Activated CD8-positive, alpha-beta T cell treated with anti-CD3 and anti-CD28 coated beads, Interleukin-2, amount 10 ng/mL, durations not matched to agents 7 days and 5 days (primary cell): ENCODE measurements around the gene CFAP251. TPM values are rescaled to one million over a fixed set of nuclear protein-coding genes. Genes with fewer than 3 reads are reported as not detected.
A peak's percentile ranks its signal among the peaks of the same experiment; 100 is the strongest.
"Not testable (repeated sequence)": the region's sequence is repeated elsewhere in the genome, so short reads cannot be mapped to it uniquely, and the experiment has no call there.

Experiments used
- ATAC-seq: fragments of 150-1000 bp; cut with Tn5 transposase; one replicate; pipeline ENCODE4 v1.10.0; 2021; ENCODE audit warnings: moderate library complexity
- CTCF ChIA-PET: fragments of 350-600 bp; sonication (Branson Sonifier 250); formaldehyde crosslinking; loops from one replicate; lab custom pipeline; 2021; ENCODE audit warnings: antibody characterized with exemption; lab: Charles Lee
- POLR2A ChIA-PET: fragments of 350-600 bp; sonication (Branson Sonifier 250); formaldehyde crosslinking; loops from one replicate; lab custom pipeline; 2021; ENCODE audit warnings: antibody characterized with exemption; lab: Charles Lee
- DNase-seq: peaks from one replicate; pipeline ENCODE4 v3.0.0-alpha.2; 2020
- H3K27ac Mint-ChIP-seq: one replicate; pipeline ENCODE4 v1.8.0; 2021; ENCODE audit warnings: mild to moderate bottlenecking, mixed read lengths
- H3K27me3 Mint-ChIP-seq: one replicate; pipeline ENCODE4 v1.8.0; 2021; ENCODE audit warnings: low read depth, mixed read lengths
- H3K36me3 Mint-ChIP-seq: one replicate; pipeline ENCODE4 v1.8.0; 2021; ENCODE audit warnings: low read depth, mixed read lengths
- H3K4me1 Mint-ChIP-seq: one replicate; pipeline ENCODE4 v1.8.0; 2021; ENCODE audit warnings: low read depth, mixed read lengths
- H3K4me3 Mint-ChIP-seq: one replicate; pipeline ENCODE4 v1.8.0; 2021; ENCODE audit warnings: mild to moderate bottlenecking, mixed read lengths
- H3K9me3 Mint-ChIP-seq: one replicate; pipeline ENCODE4 v1.8.0; 2022; ENCODE audit warnings: mixed read lengths; ENCODE audit not compliant: insufficient read depth
- total RNA-seq, 2 experiments: library from RNA; stranded (reverse); gene quantifications; one replicate each; pipeline ENCODE4 v1.2.3, GENCODE V29; 2021

The CFAP251 gene
- total RNA-seq, 2 experiments from 2014 or later, result 0.70 to 0.82 TPM

GRCh38 chr12:121983536-121984210, 65.3 kb downstream of the CFAP251 start:
- DNase-seq (no peak), ATAC-seq (no peak)
- no peaks in the 10 kb centered on the region for H3K36me3 Mint-ChIP-seq
- POLR2A ChIA-PET, result no interaction called here
- H3K4me1 Mint-ChIP-seq, result peaks cover 7% of the 10 kb centered on the region
- CTCF ChIA-PET, result no interaction called here
- no peaks in the 10 kb centered on the region for H3K9me3 Mint-ChIP-seq
- H3K27ac Mint-ChIP-seq, result no peak overlapping the region
- H3K4me3 Mint-ChIP-seq, result no peak overlapping the region
- H3K27me3 Mint-ChIP-seq, result peaks cover 6% of the 10 kb centered on the region

DNA sequence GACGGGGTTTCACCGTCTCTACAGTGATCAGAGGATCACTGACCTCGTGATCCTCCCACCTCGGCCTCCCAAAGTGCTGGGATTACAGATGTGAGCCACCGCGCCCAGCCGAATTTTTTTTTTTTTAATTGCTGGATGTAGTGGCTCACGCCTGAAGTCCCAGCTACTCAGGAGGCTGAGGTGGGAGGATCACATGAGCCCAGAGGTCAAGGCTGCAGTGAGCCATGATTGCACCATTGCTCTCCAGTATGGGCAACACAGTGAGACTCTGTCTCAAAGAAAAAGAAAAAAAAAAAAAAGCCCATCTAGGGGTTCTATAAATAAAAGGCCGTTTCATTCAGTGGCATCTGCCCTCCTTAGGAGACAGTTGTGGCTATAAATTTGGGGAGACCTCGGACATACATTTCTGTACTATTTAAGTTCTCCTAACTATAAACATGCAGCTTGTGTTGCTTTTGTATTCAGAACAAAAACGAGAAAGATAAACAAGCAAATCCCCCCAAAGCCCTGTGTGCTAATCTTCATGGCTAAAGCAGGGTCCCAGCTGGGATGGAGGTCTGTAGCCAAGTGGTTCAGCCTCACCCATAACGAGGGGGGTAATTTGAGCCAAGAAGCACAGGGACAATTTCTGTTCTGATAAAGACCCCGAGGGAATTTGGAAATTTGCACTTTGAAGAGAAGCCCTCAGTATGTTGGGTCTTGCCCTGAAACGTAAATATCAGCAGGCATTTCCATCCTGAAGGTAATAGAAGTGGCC, 68.3 kb downstream of the CFAP251 start:
- Mint-ChIP-seq H3K27me3 (peaks cover 6% of the 10 kb centered on the region), H3K36me3 (no peaks in the 10 kb centered on the region), H3K27ac (no peak overlapping the region), H3K4me3 (no peak overlapping the region), H3K4me1 (peaks cover 12% of the 10 kb centered on the region), H3K9me3 (no peaks in the 10 kb centered on the region)
- POLR2A ChIA-PET, result no interaction called here
- ATAC-seq (no peak), DNase-seq (no peak)
- CTCF ChIA-PET, result no interaction called here

DNA sequence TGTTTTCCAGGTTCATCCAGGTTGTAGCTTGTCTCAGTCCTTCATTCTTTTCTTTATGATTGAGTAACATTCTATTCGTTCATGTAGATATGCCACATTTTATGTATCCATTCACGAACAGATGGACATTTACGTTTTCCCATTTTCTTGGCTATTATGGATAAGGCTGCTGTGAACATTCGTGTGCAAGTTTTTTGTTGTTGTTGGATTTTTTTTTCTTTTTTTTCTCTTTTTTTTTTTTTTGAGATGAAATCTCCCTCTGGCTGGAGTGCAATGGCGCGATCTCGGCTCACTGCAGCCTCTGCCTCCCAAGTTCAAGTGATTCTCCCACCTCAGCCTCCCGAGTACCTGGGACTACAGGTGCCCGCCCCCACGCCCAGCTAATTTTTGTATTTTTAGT, 70.1 kb downstream of the CFAP251 start:
- DNase-seq, ATAC-seq, POLR2A ChIA-PET, H3K9me3 Mint-ChIP-seq, H3K36me3 Mint-ChIP-seq, H3K27me3 Mint-ChIP-seq, H3K27ac Mint-ChIP-seq, H3K4me3 Mint-ChIP-seq, CTCF ChIA-PET: not testable (repeated sequence)
- H3K4me1 Mint-ChIP-seq, result peaks cover 16% of the 10 kb centered on the region

GRCh38 chr12:121989276-121990113, 71.1 kb downstream of the CFAP251 start:
- DNase-seq, result no peak
- no peak overlapping the region for H3K4me3 Mint-ChIP-seq
- H3K27ac Mint-ChIP-seq, result no peak overlapping the region
- POLR2A ChIA-PET, result interaction anchor here (0.7 kb wide), 1 partner anchor 28 kb away, joined by 3 read pairs; no protein-coding TSS in a partner anchor
- no peaks in the 10 kb centered on the region for H3K36me3 Mint-ChIP-seq
- no peaks in the 10 kb centered on the region for H3K27me3 Mint-ChIP-seq
- no peaks in the 10 kb centered on the region for H3K9me3 Mint-ChIP-seq
- no peak for ATAC-seq
- H3K4me1 Mint-ChIP-seq, result peaks cover 12% of the 10 kb centered on the region
- CTCF ChIA-PET, result no interaction called here

GRCh38 chr12:121990114-121990647, 71.8 kb downstream of the CFAP251 start:
- Mint-ChIP-seq H3K36me3 (no peaks in the 10 kb centered on the region), H3K4me1 (peaks cover 12% of the 10 kb centered on the region), H3K27ac (no peak overlapping the region), H3K27me3 (no peaks in the 10 kb centered on the region), H3K9me3 (no peaks in the 10 kb centered on the region), H3K4me3 (no peak overlapping the region)
- CTCF ChIA-PET, result interaction anchor here (1.8 kb wide), 1 partner anchor 15 kb away, joined by 4 read pairs; no protein-coding TSS in a partner anchor
- ATAC-seq (no peak), DNase-seq (no peak)
- POLR2A ChIA-PET, result interaction anchor here (0.7 kb wide), 2 partner anchors 25 to 28 kb away, joined by 3 read pairs; no protein-coding TSS in a partner anchor

GRCh38 chr12:121990692-121991603, 72.6 kb downstream of the CFAP251 start:
- ATAC-seq (no peak), DNase-seq (no peak)
- H3K27me3 Mint-ChIP-seq, result peaks cover 6% of the 10 kb centered on the region
- CTCF ChIA-PET, result interaction anchor here (1.8 to 2.2 kb wide), 2 partner anchors 14 to 64 kb away, joined by 4 to 6 read pairs; no protein-coding TSS in a partner anchor
- no peak overlapping the region for H3K4me3 Mint-ChIP-seq
- H3K36me3 Mint-ChIP-seq, result no peaks in the 10 kb centered on the region
- no peaks in the 10 kb centered on the region for H3K9me3 Mint-ChIP-seq
- POLR2A ChIA-PET, result interaction anchor here (0.7 kb wide), 1 partner anchor 25 kb away, joined by 3 read pairs; no protein-coding TSS in a partner anchor
- H3K27ac Mint-ChIP-seq, result no peak overlapping the region
- H3K4me1 Mint-ChIP-seq, result peaks cover 12% of the 10 kb centered on the region

- H3K9me3 Mint-ChIP-seq, result no peaks in the 10 kb centered on the region
- ChIA-PET POLR2A (interaction anchor here (0.6 to 1.0 kb wide), 2 partner anchors 29 to 200 kb away, joined by 4 to 5 read pairs; partner anchors contain the start of gene BCL7A), CTCF (interaction anchor here (0.9 to 2.2 kb wide), 6 partner anchors 13 to 76 kb away, joined by 3 to 6 read pairs (median 4); partner anchors contain the start of gene CFAP251)
- peaks cover 14% of the 10 kb centered on the region for H3K27me3 Mint-ChIP-seq
- ATAC-seq (peak; percentile 87), DNase-seq (peak; percentile 54)
- H3K27ac Mint-ChIP-seq, result no peak overlapping the region
- H3K4me3 Mint-ChIP-seq, result no peak overlapping the region
- H3K36me3 Mint-ChIP-seq, result no peaks in the 10 kb centered on the region
- peaks cover 12% of the 10 kb centered on the region for H3K4me1 Mint-ChIP-seq
Measured at GRCh38 chr12:121992059-121992879, 73.9 kb downstream of the CFAP251 start.

GRCh38 chr12:121996050-121996944, 77.9 kb downstream of the CFAP251 start:
- Mint-ChIP-seq H3K27ac (no peak overlapping the region), H3K27me3 (peaks cover 16% of the 10 kb centered on the region), H3K9me3 (peaks cover 3% of the 10 kb centered on the region), H3K4me3 (no peak overlapping the region), H3K4me1 (peaks cover 10% of the 10 kb centered on the region), H3K36me3 (no peaks in the 10 kb centered on the region)
- CTCF ChIA-PET, result interaction anchor here (0.6 to 1.6 kb wide), 2 partner anchors 127 to 428 kb away, joined by 3 read pairs; no protein-coding TSS in a partner anchor
- POLR2A ChIA-PET, result no interaction called here
- no peak for ATAC-seq
- DNase-seq, result no peak

DNA sequence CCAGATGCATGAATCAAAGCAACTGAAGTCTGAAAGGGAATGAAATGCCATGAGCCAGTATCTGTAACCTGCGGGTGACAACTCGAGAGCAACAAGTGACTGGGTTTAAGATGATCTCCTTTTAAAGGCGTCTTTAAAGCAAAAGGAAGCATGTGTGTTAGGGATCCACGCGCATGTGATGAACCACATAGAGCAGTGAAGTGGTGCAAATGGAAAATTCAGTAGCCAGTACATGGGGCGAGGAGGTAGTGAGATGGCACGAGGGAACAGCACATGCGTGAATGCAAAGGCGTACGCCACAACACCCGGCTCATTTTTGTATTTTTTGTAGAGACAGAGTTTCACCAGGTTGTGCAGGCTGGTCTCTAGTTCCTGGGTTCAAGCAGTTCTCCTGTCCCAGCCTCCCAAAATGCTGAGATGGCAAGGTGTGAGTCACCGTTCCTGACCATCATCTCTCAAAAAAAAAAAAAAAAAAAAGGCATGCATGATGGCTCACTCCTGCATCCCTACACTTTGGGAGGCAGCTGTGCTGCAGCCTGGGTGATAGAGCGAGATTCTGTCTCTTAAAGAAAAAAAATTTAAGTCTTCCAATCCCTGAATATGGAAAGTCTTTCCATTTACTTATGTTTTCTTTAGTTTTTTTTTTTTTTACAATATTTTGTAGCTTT, 78.7 kb downstream of the CFAP251 start:
- DNase-seq (no peak), ATAC-seq (no peak)
- H3K36me3 Mint-ChIP-seq, result no peaks in the 10 kb centered on the region
- POLR2A ChIA-PET, result no interaction called here
- CTCF ChIA-PET, result interaction anchor here (0.6 to 1.6 kb wide), 2 partner anchors 126 to 427 kb away, joined by 3 read pairs; no protein-coding TSS in a partner anchor
- H3K4me1 Mint-ChIP-seq, result peaks cover 4% of the 10 kb centered on the region
- H3K4me3 Mint-ChIP-seq, result no peak overlapping the region
- H3K27ac Mint-ChIP-seq, result no peak overlapping the region
- H3K9me3 Mint-ChIP-seq, result peaks cover 3% of the 10 kb centered on the region
- H3K27me3 Mint-ChIP-seq, result peaks cover 16% of the 10 kb centered on the region
